PC-3 (cell line): Measurements from ENCODE around the gene HIGD1B.

ENCODE experiments used
- EZH2 ChIP-seq: fragments of 300-600 bp; sonication (generic); IDR thresholded peaks from one replicate; pipeline ENCODE4 v1.6.1; 2017; ENCODE audit warnings: antibody characterized with exemption, mild to moderate bottlenecking, low read length; ENCODE audit not compliant: unreplicated experiment
- EZH2phosphoT487 ChIP-seq: fragments of 300-600 bp; sonication (generic); IDR thresholded peaks from 2 replicates; pipeline ENCODE4 v1.6.1; 2018; ENCODE audit warnings: mild to moderate bottlenecking, antibody characterized with exemption, low read length, borderline replicate concordance
- TF ChIP-seq, protein P1 (sequence below): fragments of 300-600 bp; sonication (generic); conservative IDR thresholded peaks from 2 replicates; pipeline ENCODE4 v1.5.1; 2017; ENCODE audit warnings: antibody characterized with exemption, low read depth, mild to moderate bottlenecking, low read length

DNA sequence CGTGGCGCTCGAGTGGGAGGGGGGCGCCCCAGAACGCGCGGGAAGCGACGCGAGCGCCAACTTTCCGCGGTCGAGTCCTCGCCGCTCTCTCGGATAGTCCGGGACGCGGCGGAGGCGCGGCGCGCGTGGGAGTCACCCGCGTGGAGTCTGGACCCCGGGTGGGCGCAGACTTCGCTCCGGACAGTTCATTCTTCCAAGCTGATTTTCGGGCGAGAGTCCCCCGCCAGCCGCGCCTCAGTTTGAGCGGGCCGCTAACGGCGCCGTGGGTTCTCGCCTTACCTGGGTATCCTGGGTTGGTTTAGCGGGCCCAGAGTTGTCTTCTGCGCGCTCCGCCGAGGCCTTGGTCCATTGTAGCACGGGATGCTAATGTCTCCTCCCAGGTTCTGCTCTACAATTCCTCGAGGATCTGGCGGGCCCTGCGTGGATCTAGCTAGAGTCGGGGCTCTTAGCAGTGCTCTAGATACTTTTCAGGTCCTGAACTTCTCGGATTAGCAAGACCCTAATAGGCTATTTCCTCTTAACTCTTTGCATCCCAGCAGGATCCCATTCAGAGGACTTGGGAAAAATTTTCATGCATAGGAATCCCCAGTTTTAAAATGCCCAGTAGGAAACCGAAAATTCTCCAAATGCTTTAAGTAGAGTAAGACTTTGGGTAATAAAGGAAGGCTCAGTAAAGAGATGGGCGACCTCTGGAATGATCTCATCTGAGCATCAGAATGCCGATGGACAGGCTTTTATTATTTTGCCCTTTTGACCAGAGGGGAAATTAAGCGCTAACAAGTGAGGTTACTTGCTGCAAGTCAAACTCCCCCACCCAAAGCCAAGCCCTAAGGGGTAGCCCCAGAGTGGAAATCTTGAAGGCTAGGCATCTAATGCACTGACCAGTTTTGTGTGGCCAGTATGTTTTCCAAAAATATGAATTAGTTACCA lies 17.1 kb upstream of the HIGD1B start:
- TF ChIP-seq EZH2phosphoT487, result no peak
- TF ChIP-seq EZH2, result no peak
- TF ChIP-seq, protein P1, sequence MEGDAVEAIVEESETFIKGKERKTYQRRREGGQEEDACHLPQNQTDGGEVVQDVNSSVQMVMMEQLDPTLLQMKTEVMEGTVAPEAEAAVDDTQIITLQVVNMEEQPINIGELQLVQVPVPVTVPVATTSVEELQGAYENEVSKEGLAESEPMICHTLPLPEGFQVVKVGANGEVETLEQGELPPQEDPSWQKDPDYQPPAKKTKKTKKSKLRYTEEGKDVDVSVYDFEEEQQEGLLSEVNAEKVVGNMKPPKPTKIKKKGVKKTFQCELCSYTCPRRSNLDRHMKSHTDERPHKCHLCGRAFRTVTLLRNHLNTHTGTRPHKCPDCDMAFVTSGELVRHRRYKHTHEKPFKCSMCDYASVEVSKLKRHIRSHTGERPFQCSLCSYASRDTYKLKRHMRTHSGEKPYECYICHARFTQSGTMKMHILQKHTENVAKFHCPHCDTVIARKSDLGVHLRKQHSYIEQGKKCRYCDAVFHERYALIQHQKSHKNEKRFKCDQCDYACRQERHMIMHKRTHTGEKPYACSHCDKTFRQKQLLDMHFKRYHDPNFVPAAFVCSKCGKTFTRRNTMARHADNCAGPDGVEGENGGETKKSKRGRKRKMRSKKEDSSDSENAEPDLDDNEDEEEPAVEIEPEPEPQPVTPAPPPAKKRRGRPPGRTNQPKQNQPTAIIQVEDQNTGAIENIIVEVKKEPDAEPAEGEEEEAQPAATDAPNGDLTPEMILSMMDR, result no peak
